22Rv1 (cell line): ENCODE measurements around the gene OSCP1.

Experiments used
- H3K27ac ChIP-seq: fragments of 450-650 bp; 2 replicates; pipeline ENCODE4 v1.5.1; 2017
- ZFX ChIP-seq: fragments of 450-650 bp; IDR thresholded peaks from 2 replicates; pipeline ENCODE4 v1.6.1; 2017; ENCODE audit warnings: antibody characterized with exemption, borderline replicate concordance
- TF ChIP-seq, protein P1 (sequence below): fragments of 450-650 bp; IDR thresholded peaks from 2 replicates; pipeline ENCODE4 v1.5.1; 2017; ENCODE audit warnings: mild to moderate bottlenecking

OSCP1 gene

DNA sequence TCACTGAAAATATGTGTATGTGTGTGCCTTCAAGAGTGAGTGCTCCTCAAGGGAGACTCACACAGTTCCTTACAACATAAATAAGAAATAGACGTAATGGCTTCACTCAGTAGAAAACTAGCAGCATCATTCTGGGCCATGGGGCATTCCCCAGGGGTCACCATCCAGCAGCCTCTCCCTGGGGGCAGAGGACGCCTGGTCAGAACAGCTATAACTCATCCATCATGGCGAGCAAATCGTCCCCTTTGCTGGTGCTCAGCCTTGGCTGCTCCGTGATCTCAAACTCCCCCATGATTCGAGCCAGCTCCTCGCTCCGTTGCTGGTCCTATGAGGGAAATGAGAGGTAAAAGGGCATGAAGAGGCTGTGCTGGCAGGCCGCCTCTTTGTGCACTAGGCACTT is 32.3 kb downstream of the OSCP1 start:
- TF ChIP-seq ZFX: no peak
- TF ChIP-seq, protein P1, sequence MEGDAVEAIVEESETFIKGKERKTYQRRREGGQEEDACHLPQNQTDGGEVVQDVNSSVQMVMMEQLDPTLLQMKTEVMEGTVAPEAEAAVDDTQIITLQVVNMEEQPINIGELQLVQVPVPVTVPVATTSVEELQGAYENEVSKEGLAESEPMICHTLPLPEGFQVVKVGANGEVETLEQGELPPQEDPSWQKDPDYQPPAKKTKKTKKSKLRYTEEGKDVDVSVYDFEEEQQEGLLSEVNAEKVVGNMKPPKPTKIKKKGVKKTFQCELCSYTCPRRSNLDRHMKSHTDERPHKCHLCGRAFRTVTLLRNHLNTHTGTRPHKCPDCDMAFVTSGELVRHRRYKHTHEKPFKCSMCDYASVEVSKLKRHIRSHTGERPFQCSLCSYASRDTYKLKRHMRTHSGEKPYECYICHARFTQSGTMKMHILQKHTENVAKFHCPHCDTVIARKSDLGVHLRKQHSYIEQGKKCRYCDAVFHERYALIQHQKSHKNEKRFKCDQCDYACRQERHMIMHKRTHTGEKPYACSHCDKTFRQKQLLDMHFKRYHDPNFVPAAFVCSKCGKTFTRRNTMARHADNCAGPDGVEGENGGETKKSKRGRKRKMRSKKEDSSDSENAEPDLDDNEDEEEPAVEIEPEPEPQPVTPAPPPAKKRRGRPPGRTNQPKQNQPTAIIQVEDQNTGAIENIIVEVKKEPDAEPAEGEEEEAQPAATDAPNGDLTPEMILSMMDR: no peak
- H3K27ac ChIP-seq: no peak overlapping the region

DNA sequence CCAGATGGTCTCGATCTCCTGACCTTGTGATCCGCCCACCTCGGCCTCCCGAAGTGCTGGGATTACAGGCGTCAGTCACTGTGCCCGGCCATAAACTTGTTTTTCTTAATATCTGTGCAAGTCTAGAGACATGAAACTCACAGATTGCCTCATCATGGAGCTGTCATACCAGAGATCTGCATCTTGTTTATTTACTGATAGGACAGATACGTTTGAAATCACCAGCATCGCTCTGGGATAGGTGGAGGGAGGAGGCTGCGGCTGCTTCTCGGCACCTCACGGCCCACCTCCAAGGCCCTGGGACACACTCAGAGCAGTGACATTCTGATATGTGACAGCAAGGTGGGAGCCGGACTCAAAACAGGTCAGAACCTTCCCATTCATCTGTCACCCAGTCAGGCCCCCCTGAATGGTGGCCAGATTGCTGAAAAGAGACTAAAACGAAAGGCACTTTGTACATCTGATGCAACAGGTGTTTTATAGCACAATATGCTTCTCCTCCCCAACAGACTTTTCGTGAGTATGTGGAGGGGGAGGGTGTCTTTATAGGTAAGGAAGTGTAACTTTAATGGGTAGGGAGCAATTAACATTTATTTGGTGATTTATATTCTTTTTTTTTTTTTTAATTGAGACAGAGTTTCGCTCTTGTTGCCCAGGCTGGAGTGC is 34.5 kb downstream of the OSCP1 start:
- no peak overlapping the region for H3K27ac ChIP-seq
- TF ChIP-seq, protein P1: no peak
- TF ChIP-seq ZFX: no peak

DNA sequence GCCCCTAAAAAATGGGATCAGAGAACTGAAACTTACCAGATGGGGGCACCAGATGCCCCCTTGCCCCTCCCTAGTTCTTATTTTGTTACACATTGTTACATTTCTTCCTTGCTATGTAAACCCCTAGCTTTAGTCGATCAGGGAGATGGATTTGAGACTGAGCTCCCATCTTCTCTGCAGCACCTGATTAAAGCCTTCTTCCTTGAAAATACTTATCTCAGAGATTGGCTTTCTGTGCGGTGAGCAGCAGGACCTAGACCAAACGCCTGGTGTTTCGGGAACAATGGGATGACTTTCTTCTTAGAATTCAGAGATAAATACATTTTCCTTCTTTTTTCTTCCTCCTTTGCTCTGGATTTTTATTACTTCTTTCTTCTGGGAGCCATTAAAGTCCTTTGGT is 35.9 kb downstream of the OSCP1 start:
- no peak for TF ChIP-seq ZFX
- TF ChIP-seq, protein P1: no peak

DNA sequence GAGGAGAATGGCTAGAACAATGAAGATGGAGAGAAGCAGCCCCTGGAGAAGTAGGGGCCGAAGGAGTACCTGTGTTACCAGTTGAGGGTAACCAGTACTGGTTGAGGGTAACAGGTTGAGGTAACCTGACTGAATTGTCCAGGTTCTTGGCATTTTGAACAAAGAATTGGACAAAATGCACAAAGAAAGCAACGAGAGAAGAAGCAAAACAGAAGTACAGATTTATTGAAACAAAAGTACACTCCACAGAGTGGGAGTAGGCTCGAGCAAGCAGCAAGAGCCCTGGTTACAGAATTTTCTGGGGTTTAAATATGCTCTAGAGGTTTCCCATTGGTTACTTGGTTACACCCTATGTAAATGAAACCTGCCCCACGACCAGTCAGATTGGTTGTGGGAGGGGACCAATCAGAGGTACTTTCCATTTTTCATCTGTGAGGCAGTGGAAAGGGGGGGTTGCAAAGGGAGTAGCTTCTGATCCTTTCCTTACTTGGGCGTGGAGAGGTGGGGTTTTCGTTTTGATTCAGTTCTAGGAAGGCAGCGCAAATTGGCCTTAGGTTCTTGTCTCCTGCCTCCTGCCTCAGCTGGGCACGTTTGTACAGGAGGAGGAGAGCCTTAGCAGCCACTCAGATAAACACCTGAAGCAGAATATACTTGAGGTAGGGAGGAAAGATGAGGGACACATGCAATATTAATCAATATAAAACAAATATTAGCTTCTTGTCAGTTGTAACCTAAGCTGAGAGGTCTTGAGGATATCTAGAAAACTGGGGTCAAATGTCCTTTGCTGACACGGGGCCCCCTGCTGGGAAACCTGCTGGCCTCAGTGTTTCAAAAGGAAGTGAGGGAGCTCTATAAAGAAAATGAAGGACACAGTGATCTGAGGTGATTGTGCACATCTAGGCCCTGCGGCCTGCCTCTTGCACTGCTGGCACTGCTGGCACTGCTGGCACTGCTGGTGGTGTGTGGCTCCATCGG is 38.3 kb downstream of the OSCP1 start:
- TF ChIP-seq, protein P1: no peak
- no peak for TF ChIP-seq ZFX
- no peak overlapping the region for H3K27ac ChIP-seq

More for the DNA sequence above, 35.9 kb downstream of the OSCP1 start:
- no peak overlapping the region for H3K27ac ChIP-seq

DNA sequence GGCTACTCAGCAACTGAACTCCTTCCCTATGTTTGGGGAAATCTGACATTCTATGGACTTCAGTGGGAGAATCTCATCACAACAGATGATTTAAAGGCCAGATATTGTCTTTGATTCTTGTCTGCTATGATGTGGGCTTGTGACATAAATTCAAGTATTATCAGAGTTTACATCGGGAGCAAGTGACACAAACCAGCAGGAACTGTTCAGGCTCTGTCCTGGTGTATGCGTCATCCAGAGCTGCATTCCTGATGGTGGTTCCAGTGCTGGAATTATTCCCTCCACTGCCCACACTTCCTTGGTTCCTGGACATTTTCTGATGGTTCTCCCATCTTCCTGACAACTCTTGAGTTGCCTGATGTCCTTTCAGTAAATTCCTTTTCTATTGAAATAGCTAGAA is 41.8 kb downstream of the OSCP1 start:
- no peak overlapping the region for H3K27ac ChIP-seq
- TF ChIP-seq ZFX: no peak
- TF ChIP-seq, protein P1: no peak

DNA sequence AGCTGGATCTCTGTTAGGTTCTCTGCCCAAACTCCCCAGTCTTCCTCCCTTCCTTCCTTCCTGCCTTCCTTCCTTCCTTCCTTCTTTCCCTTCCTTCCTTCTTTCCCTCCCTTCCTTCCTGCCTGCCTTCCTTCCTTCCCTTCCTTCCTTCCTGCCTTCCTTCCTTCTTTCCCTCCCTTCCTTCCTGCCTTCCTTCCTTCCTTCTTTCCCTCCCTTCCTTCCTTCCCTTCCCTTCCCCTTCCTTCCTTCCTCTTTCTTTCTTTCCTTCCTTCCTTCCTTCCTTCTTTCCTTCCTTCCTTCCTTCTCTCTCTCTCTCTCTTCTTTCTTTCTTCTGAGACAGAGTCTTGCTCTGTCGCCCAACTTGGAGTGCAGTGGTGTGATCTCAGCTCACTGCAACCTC is 43.8 kb downstream of the OSCP1 start:
- TF ChIP-seq, protein P1: no peak
- no peak for TF ChIP-seq ZFX
- no peak overlapping the region for H3K27ac ChIP-seq

DNA sequence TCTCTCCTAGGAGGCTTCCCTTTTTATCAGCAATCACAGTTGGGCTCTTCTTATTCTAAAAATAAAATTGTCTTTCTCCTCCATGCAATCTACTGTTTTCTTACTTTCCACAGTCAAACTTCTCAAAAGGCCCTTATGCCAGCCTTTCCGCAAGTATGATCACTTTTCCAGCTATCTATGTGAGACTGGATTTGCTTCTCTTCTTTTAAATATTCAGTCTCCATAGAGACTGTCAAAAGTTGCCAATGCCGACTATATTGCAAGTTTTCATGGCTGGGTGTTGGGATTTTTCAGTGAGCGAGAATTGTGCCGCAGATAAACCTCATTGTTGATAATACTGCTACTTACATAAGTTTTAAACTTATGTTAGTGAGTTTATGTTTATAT is 47.8 kb downstream of the OSCP1 start:
- TF ChIP-seq, protein P1: no peak
- no peak for TF ChIP-seq ZFX

More for the DNA sequence above, 47.8 kb downstream of the OSCP1 start:
- no peak overlapping the region for H3K27ac ChIP-seq
